Activated naive CD4-positive, alpha-beta T cell treated with anti-CD3 and anti-CD28 coated beads, Interleukin-2, amount 50 U/mL, for 24 hours (primary cell): ENCODE measurements around the gene NT5C.

Experiments used
- H3K27ac Mint-ChIP-seq: one replicate; pipeline ENCODE4 v1.8.0; 2021; ENCODE audit warnings: mild to moderate bottlenecking, mixed read lengths
- H3K27me3 Mint-ChIP-seq: one replicate; pipeline ENCODE4 v1.8.0; 2021; ENCODE audit warnings: mixed read lengths
- H3K36me3 Mint-ChIP-seq: one replicate; pipeline ENCODE4 v1.8.0; 2021; ENCODE audit warnings: mixed read lengths
- H3K4me1 Mint-ChIP-seq: one replicate; pipeline ENCODE4 v1.8.0; 2021; ENCODE audit warnings: mixed read lengths
- H3K4me3 Mint-ChIP-seq: one replicate; pipeline ENCODE4 v1.8.0; 2021; ENCODE audit warnings: mild to moderate bottlenecking, mixed read lengths
- H3K9me3 Mint-ChIP-seq: one replicate; pipeline ENCODE4 v1.8.0; 2021; ENCODE audit warnings: mixed read lengths

Gene NT5C

GRCh38 chr17:75093548-75094158 lies 37.9 kb downstream of the NT5C start:
- no peaks in the 10 kb centered on the region for H3K9me3 Mint-ChIP-seq
- H3K4me1 Mint-ChIP-seq = peaks cover 38% of the 10 kb centered on the region
- no peaks in the 10 kb centered on the region for H3K27me3 Mint-ChIP-seq
- H3K36me3 Mint-ChIP-seq = no peaks in the 10 kb centered on the region
- no peak overlapping the region for H3K27ac Mint-ChIP-seq
- H3K4me3 Mint-ChIP-seq = no peak overlapping the region

GRCh38 chr17:75091855-75092327 lies 39.7 kb downstream of the NT5C start:
- H3K4me3 Mint-ChIP-seq = no peak overlapping the region

GRCh38 chr17:75090871-75091854 lies 40.4 kb downstream of the NT5C start:
- Mint-ChIP-seq H3K27ac (peak overlapping the region; percentile 48), H3K9me3 (no peaks in the 10 kb centered on the region), H3K36me3 (no peaks in the 10 kb centered on the region), H3K4me1 (peaks cover 44% of the 10 kb centered on the region), H3K4me3 (no peak overlapping the region), H3K27me3 (no peaks in the 10 kb centered on the region)

More at GRCh38 chr17:75091855-75092327, 39.7 kb downstream of the NT5C start:
- H3K27me3 Mint-ChIP-seq = no peaks in the 10 kb centered on the region
- no peaks in the 10 kb centered on the region for H3K36me3 Mint-ChIP-seq
- H3K4me1 Mint-ChIP-seq = peaks cover 38% of the 10 kb centered on the region
- H3K9me3 Mint-ChIP-seq = no peaks in the 10 kb centered on the region
- H3K27ac Mint-ChIP-seq = no peak overlapping the region

- peak overlapping the region; percentile 86 for H3K27ac Mint-ChIP-seq
- H3K4me3 Mint-ChIP-seq = peak overlapping the region; percentile 80
- peaks cover 57% of the 10 kb centered on the region for H3K4me1 Mint-ChIP-seq
- no peaks in the 10 kb centered on the region for H3K27me3 Mint-ChIP-seq
- no peaks in the 10 kb centered on the region for H3K36me3 Mint-ChIP-seq
- H3K9me3 Mint-ChIP-seq = no peaks in the 10 kb centered on the region
Observed at GRCh38 chr17:75088465-75089417, 42.8 kb downstream of the NT5C start.

- no peaks in the 10 kb centered on the region for H3K27me3 Mint-ChIP-seq
Observed at GRCh38 chr17:75087558-75088453, 43.7 kb downstream of the NT5C start, which contains the start of gene SLC16A5. Gene SLC16A5, plus strand, starts transcription at chr17:75087954. Its CDS starts 5,683 bp downstream, at chr17:75093637.

GRCh38 chr17:75087182-75087557 lies 44.4 kb downstream of the NT5C start:
- peak overlapping the region; percentile 37 for H3K4me3 Mint-ChIP-seq
- H3K4me1 Mint-ChIP-seq = peaks cover 56% of the 10 kb centered on the region
- peak overlapping the region; percentile 3 for H3K27ac Mint-ChIP-seq
- no peaks in the 10 kb centered on the region for H3K27me3 Mint-ChIP-seq
- H3K9me3 Mint-ChIP-seq = no peaks in the 10 kb centered on the region
- no peaks in the 10 kb centered on the region for H3K36me3 Mint-ChIP-seq

More at GRCh38 chr17:75087558-75088453, 43.7 kb downstream of the NT5C start, which contains the start of gene SLC16A5:
- H3K27ac Mint-ChIP-seq = peak within 1 kb of the TSS; percentile 86
- no peaks in the 10 kb centered on the region for H3K9me3 Mint-ChIP-seq
- peaks cover 59% of the 10 kb centered on the region for H3K4me1 Mint-ChIP-seq
- H3K4me3 Mint-ChIP-seq = peak within 1 kb of the TSS; percentile 80
- no peaks in the 10 kb centered on the region for H3K36me3 Mint-ChIP-seq

GRCh38 chr17:75086496-75087181 lies 44.9 kb downstream of the NT5C start:
- Mint-ChIP-seq H3K4me3 (peak overlapping the region; percentile 37), H3K4me1 (peaks cover 52% of the 10 kb centered on the region), H3K9me3 (no peaks in the 10 kb centered on the region), H3K27me3 (no peaks in the 10 kb centered on the region), H3K27ac (peak overlapping the region; percentile 3), H3K36me3 (no peaks in the 10 kb centered on the region)

- no peak overlapping the region for H3K4me3 Mint-ChIP-seq
- H3K27me3 Mint-ChIP-seq = no peaks in the 10 kb centered on the region
- no peaks in the 10 kb centered on the region for H3K36me3 Mint-ChIP-seq
- peak overlapping the region; percentile 59 for H3K27ac Mint-ChIP-seq
- H3K9me3 Mint-ChIP-seq = no peaks in the 10 kb centered on the region
- H3K4me1 Mint-ChIP-seq = peaks cover 29% of the 10 kb centered on the region
Observed at GRCh38 chr17:75084039-75084660, 47.4 kb downstream of the NT5C start.

- Mint-ChIP-seq H3K9me3 (no peaks in the 10 kb centered on the region), H3K36me3 (no peaks in the 10 kb centered on the region), H3K4me3 (no peak overlapping the region), H3K4me1 (peaks cover 31% of the 10 kb centered on the region), H3K27ac (no peak overlapping the region), H3K27me3 (no peaks in the 10 kb centered on the region)
Observed at GRCh38 chr17:75082683-75083082, 48.9 kb downstream of the NT5C start.

- Mint-ChIP-seq H3K27ac (no peak overlapping the region), H3K36me3 (no peaks in the 10 kb centered on the region), H3K27me3 (no peaks in the 10 kb centered on the region), H3K9me3 (no peaks in the 10 kb centered on the region), H3K4me3 (no peak overlapping the region), H3K4me1 (peaks cover 31% of the 10 kb centered on the region)
Observed at GRCh38 chr17:75081611-75082540, 49.7 kb downstream of the NT5C start.
